ENCODE data around the gene SLC16A1.

DNA sequence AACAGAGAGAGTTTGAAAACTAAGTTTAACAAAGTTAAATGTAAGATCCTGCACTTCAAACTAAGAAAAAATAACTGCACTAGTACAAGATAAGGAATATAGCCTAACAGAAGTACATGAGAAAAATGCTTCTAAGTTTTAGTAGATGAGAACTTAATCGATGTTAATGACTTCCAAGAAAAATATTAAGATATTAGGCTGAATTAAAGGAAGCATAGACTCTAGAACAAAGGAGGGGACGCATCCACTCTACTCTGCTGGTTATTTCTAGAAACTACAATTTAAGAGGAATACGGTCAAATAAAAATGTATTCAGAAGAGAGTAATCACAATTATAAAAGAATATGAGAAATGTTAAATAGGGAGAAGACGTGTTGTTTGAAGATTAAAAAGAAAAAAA, 46.3 kb upstream of the SLC16A1 start:
- TF ChIP-seq, protein P1, sequence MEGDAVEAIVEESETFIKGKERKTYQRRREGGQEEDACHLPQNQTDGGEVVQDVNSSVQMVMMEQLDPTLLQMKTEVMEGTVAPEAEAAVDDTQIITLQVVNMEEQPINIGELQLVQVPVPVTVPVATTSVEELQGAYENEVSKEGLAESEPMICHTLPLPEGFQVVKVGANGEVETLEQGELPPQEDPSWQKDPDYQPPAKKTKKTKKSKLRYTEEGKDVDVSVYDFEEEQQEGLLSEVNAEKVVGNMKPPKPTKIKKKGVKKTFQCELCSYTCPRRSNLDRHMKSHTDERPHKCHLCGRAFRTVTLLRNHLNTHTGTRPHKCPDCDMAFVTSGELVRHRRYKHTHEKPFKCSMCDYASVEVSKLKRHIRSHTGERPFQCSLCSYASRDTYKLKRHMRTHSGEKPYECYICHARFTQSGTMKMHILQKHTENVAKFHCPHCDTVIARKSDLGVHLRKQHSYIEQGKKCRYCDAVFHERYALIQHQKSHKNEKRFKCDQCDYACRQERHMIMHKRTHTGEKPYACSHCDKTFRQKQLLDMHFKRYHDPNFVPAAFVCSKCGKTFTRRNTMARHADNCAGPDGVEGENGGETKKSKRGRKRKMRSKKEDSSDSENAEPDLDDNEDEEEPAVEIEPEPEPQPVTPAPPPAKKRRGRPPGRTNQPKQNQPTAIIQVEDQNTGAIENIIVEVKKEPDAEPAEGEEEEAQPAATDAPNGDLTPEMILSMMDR (IDR thresholded peaks at IDR 0.05), result no peak
- TF ChIP-seq EZH2 (IDR thresholded peaks at IDR 0.05), result no peak
